ENCODE measurements around the gene ABCC4. TPM values are rescaled to one million over a fixed set of nuclear protein-coding genes. Genes with fewer than 3 reads are reported as not detected.

The ABCC4 gene
- total RNA-seq, 1 experiment from 2014 or later, result 26.3 TPM

GRCh38 chr13:95145587-95145986, 155.7 kb downstream of the ABCC4 start:
- H3K4me2 ChIP-seq (ENCODE audit: low read length), result no peak overlapping the region
- no peak overlapping the region for H2AFZ ChIP-seq (ENCODE audit: low read depth, low read length, poor library complexity, severe bottlenecking)
- ChIA-PET RAD21 (ENCODE audit: low non-redundant PET in 1 of 2, low total read pairs in 2 of 2, uncharacterized antibody in 2 of 2, unreplicated experiment in 2 of 2) (no interaction called here), CTCF (no interaction called here), POLR2A (no interaction called here)
- no peak overlapping the region for H3K4me3 ChIP-seq (replicated peaks in 1 of 2; ENCODE audit: low read depth in 1 of 2, low read length in 2 of 2)
- H3K27ac ChIP-seq (ENCODE audit: low read depth, low read length), result no peak overlapping the region
- TF ChIP-seq JUND (IDR thresholded peaks at IDR 0.05) (no peak), SRF (IDR thresholded peaks at IDR 0.05; ENCODE audit: low read depth) (no peak), CEBPB (IDR thresholded peaks at IDR 0.05; ENCODE audit: low read depth) (no peak), CTCF (IDR thresholded peaks at IDR 0.05 in 2 of 3, conservative IDR thresholded peaks at IDR 0.05 in 1 of 3; ENCODE audit: borderline replicate concordance in 1 of 3, insufficient read depth in 1 of 3, low read depth in 2 of 3, low read length in 2 of 3) (no peak), ZBTB33 (IDR thresholded peaks at IDR 0.05; ENCODE audit: extremely low read depth, insufficient replicate concordance, low read length) (no peak), POLR2A (IDR thresholded peaks at IDR 0.05; ENCODE audit: borderline replicate concordance, extremely low read depth, insufficient read depth, insufficient read length) (no peak), ELF1 (IDR thresholded peaks at IDR 0.05; ENCODE audit: borderline replicate concordance, low read depth) (no peak), CBX3 (IDR thresholded peaks at IDR 0.05; ENCODE audit: low read depth) (no peak), YY1 (IDR thresholded peaks at IDR 0.05; ENCODE audit: extremely low read depth, insufficient replicate concordance, low read depth, low read length) (no peak), TCF7L2 (IDR thresholded peaks at IDR 0.05; ENCODE audit: borderline replicate concordance, extremely low read depth, insufficient read depth, insufficient read length) (no peak), RAD21 (IDR thresholded peaks at IDR 0.05; ENCODE audit: low read depth) (no peak), SP1 (IDR thresholded peaks at IDR 0.05; ENCODE audit: low read depth) (no peak), REST (IDR thresholded peaks at IDR 0.05; ENCODE audit: low read depth) (no peak), ZFX (IDR thresholded peaks at IDR 0.05) (no peak), EGR1 (IDR thresholded peaks at IDR 0.05; ENCODE audit: low read depth) (no peak), SIN3A (IDR thresholded peaks at IDR 0.05; ENCODE audit: low read depth) (no peak)
- no peak for ATAC-seq
- no peak for DNase-seq (ENCODE audit: low read depth, low spot score)
- H3K9ac ChIP-seq (ENCODE audit: low read length), result no peak overlapping the region
- no TSS peak for BruUV-seq (replicated peaks)
- no peaks in the 10 kb centered on the region for H3K9me3 ChIP-seq (ENCODE audit: control insufficient read depth in 1 of 2, insufficient read depth in 1 of 2, low read depth in 1 of 2, low read length in 2 of 2)
- H3K36me3 ChIP-seq (ENCODE audit: control insufficient read depth in 1 of 2, insufficient read depth in 2 of 2, low read length in 2 of 2), result no peaks in the 10 kb centered on the region
- H3K79me2 ChIP-seq (ENCODE audit: insufficient read depth, low read length), result no peaks in the 10 kb centered on the region; the same call in 1 of the 2 replicates
- intact Hi-C loops (cut with micrococcal nuclease), result no loop called here
- no peaks in the 10 kb centered on the region for H3K9me2 ChIP-seq (ENCODE audit: insufficient read depth)
- H3K4me1 ChIP-seq (ENCODE audit: control insufficient read depth in 1 of 2, insufficient read depth in 2 of 2, low read length in 2 of 2), result no peaks in the 10 kb centered on the region
- H4K20me1 ChIP-seq (ENCODE audit: insufficient read depth), result 0 out of 2 replicates have a peak, but pooled peaks cover 4% of the 10 kb centered on the region
- no peaks in the 10 kb centered on the region for H3K27me3 ChIP-seq (ENCODE audit: insufficient read depth, low read length)
